Measurements from ENCODE around the gene ACAN.

DNA sequence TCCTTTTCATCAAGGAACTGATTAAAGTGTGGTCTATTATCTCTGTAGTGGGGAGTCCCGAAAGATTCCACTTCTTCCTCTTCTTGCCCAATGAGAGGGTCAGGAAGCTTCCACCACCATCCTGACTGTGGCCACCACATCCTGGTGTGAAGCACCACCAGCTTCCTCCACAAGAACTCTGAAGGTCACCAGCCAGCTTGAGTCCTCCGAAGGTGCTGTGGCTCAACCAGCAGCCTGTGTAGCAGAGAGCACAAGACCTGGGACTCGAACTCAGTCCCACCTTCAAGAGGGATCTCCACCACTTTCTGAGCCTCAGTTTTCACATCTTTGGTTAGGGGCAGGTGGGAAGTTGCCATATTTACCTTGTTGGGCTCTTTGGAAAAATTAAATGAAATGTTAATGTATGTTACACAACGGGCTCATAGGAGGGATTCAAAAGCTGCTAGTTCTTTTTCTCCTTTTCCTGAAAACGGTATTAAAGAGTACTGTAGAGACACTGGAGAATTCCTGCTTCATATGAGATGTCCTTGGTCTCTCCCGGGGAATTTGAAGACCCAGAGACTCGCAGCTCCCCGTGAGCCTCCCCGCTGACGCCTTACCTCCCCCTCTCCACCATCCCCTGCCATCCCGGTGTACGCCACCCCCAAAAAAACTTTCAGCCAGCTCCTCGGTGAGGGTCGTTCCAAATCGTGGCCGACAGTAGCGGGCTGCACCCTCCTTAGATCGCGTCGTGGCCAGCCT, 816 bp upstream of the ACAN start:
- TF ChIP-seq POLR2AphosphoS5 (IDR thresholded peaks at IDR 0.05; ENCODE audit: low read depth, low read length): no peak
- no peak for TF ChIP-seq SIN3A (IDR thresholded peaks at IDR 0.05; ENCODE audit: borderline replicate concordance, insufficient read depth, low read length)

Data from PFSK-1 (cell line).